ENCODE results near the gene TRPM2.

Gene TRPM2

DNA sequence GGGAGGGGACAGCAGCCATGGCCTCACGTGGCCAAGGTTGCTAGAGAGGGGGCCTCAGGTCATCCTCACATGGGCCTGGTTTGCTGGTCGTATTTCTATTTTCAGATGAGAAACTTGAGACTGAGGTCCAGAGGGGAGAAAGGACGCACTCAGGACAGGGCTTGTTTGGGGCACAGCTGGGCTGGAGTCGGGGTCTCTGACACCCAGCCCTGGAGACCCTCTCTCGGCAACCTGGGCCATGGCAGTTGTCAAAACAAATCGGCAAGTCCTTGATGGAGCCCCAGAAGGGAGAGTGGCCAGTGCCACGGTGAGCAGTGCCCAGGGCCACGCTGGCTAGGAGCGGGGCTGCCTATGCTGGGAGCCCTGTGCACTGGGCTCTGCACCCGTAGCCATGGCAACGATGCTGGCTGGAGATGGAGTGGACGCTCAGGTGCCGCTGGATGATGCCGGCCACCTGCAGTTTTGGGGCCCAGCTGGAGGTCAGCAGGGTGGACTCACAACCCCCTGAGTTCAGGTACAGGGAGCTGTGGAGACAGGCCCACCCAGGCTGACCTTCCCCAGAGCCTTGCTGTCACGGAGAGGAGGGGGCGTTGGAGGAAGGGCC, 113.0 kb downstream of the TRPM2 start:
- no peak for DNase-seq

DNA sequence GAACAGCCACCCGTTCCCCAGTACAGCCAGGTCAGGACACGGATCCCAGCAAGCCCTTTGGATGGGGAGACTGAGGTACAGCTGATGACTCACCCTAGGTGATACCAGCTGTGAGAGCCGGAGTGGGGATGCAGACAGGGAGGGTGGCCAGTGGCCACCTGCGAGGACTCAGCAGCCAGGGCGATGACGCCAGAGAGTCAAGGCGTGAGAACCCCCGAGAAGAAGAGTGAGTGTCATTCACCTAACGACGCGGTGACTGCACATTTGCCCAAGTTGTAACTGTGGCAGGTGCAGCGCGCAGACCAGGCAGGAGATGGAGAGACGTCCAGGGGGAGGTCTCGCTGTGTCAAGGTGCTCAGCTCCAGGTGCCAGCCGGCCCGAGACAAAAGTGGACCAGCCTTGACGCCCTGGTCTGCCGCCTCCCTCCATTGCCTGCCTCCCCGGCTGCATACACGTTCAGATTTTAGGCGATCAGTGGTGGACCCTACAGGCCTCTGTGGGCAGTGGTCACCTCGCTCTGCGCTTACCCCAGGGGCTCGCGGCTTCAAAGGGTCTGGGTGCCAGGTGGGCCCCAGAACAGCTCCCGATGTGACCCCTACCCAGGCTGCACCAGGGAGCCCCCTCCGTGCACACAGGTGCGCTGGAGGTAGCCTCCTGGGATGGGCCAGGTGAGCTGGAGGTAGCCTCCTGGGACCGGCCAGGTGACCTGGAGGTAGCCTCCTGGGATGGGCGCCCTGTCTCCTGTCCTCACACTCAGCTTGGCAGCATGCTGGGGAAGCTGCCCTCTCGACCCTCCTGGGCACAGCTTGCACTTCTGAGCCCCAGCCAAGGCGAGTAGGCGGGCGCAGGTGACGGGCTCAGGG, 113.8 kb downstream of the TRPM2 start:
- no peak for DNase-seq

- DNase-seq = no peak
Measured at GRCh38 chr21:44467859-44468195, 114.4 kb downstream of the TRPM2 start.

- DNase-seq = no peak
Measured at GRCh38 chr21:44471341-44471740, 117.9 kb downstream of the TRPM2 start.

- DNase-seq = no peak
Measured at GRCh38 chr21:44471996-44472395, 118.6 kb downstream of the TRPM2 start.

- DNase-seq = no peak
Measured at GRCh38 chr21:44473915-44474555, 120.6 kb downstream of the TRPM2 start.

- DNase-seq = no peak
Measured at GRCh38 chr21:44475266-44475845, 121.9 kb downstream of the TRPM2 start.

- no peak for DNase-seq
Measured at GRCh38 chr21:44477131-44477530, 123.7 kb downstream of the TRPM2 start.

DNA sequence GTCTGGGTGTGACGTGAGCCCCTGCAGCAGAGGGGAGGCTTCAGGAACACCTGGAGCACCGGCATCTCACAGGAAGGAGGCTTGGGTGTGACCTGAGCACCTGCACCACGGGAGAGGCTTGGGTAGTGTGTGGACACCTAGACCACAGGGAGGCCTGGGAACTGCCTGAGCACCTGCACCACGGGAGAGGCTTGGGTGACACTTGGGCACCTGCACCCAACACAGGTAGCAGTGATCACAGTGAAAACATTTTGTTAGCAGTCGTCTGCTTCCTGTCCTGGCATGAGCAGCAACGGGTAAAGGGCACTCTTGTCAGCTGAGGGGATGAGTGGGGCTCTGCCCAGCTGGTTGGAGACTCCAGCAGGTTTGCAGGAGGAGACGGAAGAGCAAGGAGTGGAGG, 124.3 kb downstream of the TRPM2 start:
- no peak for DNase-seq

DNA sequence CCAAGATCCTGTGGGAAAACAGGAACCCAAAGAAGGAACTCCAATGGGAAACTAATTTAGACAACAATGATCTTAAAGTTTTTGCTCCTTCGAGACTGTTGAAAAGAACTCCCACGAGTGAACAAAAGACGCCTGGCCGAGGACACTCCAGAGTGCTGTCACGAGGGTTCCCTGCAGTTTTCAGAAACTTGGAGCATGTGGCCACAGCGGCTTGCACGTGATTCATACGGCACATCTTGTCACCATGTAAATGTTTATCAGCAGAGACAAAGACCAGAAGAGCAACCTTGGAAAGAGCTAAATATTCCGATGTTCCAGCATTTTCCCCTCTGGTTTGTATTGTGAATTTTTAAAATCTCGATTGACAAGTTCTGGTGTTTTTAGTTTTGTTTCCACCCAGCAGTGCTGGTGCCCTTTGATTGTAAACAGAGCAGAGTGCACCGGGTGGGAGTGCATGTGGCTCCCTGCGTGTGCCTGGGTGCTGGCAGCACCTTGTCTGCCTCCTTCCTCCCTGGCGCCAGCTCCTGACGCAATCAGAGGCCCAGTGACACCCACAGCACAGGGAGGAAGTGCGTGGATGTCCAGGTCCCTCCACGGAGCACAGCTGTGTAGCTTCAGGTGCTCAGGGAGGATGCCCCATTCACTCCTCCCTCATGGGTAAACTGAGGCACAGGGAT, 124.8 kb downstream of the TRPM2 start:
- DNase-seq = no peak

DNA sequence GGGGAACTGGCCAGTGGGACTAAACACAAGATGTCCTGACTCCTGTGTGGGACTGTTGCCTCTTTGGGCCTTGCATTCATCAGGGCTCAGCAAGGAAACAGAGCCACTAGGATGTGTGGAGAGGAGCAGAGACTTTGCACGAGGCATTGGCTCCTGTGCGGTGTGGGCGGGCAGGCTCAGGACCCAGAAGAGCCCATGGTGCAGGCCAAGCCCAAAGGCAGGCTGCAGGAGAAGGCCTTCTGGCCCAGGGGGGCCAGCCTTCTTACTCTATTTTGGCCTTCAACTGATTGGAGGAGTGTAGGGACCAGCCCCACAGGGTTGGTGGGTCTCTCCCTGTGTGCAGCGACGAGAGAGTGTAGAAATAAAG, 125.4 kb downstream of the TRPM2 start:
- no peak for DNase-seq

GRCh38 chr21:44479556-44480199, 126.3 kb downstream of the TRPM2 start:
- peak; percentile 38 for DNase-seq

- DNase-seq = no peak
Measured at GRCh38 chr21:44480200-44481053, 127.0 kb downstream of the TRPM2 start.

DNA sequence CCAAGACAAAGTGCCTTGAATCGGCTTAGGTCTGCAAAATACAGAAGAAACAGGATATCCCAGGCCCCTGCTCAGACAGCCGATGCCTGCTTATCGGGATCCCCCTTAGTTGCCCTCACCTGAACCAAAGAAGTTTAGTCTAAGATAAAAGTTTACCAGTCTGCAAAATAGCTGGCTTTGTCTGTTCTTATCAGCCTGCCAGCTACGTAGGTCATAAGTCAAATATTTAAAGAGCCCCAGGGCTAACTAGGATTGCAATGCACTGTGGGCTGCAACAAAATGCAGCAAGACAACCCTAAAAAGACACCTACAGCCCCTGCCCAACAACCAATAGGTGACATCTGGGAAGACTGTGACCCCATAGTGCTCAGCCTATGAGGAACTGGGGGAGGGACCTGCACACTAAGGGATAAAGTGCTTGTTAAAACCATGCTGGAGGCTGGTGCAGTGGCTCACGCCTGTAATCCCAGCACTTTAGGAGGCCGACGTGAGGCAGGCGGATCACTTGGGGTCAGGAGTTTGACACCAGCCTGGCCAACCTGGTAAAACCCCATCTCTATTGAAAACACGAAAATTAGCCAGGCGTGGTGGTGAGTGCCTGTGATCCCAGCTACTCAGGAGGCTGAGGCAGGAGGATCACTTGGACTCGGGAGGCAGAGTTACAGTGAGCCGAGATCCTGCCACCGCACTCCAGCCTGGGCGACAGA, 129.3 kb downstream of the TRPM2 start:
- no peak for DNase-seq

DNA sequence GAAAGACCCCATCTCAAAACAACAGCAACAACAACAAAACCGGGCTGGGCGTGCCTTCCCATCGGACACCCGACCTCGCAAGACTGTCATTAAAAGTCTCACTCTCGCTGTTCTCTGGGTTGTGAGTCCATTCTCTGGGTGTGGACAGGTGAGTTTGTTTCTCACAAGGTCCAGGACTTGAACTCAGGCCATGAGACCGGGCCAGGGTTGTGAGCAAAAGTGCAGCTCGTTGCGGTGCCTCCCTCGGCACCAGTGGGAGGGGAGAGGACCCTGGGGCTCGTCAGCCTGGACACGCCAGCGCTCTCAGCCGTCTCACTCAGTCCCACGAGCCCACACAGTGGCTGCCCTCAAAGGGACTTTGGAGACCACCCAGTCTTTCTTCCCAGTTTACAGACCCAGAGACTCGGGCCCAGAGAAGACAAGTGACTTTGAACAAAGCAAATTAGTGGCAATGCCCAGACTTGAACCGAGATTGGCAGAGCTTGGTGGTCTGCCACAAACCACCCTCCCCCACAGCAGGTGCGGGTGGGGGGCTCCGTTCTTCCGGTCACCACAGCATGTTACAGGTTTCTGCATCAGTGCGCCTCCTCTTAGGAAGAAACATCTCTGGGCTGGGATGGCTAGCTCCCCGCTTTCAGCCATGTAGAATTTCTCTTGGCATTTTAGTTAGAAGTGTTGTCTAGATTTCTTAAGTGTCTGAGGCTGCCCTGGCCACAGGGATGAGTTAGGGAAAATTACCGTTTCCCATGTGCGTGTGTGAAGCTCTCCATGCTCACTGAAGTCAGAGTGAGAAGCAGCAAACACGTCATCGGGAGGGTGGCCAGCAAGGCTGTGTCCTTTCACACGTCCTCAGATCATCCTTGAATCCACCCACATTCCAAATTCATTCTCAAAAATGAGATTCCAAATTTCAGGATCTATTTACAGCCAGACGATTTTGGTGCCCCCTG, 130.1 kb downstream of the TRPM2 start:
- DNase-seq = no peak

DNA sequence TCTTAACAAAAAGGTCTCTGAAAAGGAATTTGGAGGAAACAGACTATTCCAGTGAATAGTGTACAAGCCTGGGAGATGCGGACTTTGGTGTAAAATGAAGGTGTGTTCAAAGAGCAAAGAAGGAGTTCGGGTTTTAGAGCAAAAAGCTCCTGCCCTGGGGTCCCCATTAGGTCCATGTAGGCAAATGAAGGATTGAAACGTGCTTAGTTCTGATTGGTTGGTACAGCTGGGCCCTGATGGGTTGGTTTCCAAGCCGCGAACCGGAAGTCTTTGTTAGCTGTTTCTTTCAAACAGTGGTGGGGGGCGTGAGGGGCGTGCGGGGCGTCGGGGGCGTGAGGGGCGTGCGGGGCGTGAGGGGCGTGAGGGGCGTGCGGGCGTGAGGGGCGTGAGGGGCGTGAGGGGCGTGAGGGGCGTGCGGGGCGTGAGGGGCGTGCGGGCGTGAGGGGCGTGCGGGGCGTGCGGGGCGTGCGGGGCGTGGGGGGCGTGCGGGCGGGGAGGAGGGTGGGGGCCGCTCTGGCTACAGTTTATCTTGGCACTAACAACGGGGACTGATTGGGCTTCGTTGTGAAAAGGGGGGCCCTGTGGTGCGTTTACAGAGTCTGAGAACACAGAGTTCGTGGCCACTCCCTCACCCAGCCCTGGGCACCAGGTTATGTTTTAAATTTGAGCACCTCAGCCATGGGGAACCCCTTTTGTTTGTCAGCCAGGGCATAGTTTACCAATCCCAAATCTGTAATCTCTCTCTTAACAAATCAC, 131.3 kb downstream of the TRPM2 start:
- no peak for DNase-seq

GRCh38 chr21:44485254-44485793, 131.9 kb downstream of the TRPM2 start:
- DNase-seq = peak; percentile 81

DNA sequence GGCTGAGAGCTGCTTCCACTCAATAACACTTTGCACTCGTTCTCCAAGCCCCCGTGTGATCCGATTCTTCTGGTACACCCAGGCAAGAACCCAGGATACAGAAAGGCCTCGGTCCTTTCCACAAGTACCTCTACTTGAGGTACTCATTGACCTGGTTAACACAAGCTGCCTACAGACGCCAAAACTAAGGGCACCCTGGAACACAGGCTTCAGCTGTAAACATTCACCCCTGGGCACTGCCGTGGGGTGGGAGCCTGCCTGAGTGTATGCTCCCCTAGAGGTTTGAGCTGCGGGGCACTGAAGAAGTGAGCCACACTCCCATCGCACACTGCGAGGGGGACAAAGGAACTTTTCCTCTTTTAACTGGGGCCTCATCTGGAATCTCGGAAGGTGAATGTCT, 132.4 kb downstream of the TRPM2 start:
- no peak for DNase-seq

DNA sequence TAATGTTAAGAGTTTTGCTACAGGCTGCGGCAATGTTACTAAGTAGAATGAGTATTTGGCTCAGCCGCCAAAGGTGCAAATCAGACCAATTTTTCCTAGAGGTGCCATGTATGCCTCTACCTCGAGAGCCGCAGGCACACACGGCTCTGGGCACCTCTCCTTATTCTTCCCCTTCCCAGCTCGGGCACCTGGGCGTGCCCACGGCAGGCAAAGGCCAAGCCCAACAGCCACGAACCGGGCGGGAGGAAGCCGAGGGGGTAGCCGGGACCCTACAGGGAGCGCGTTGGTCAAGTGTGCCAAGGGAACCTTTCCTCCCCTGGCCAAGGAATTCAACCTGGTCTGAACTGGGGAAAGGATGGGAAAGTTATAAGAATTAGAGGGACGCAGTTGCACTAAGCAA, 132.9 kb downstream of the TRPM2 start:
- DNase-seq = no peak
